Endothelial cell of umbilical vein (primary cell): Measurements from ENCODE around the gene GCGR. TPM values are rescaled to one million over a fixed set of nuclear protein-coding genes. Genes with fewer than 3 reads are reported as not detected.

Experiments
- BruUV-seq: library from RNA; stranded (reverse); fragments of 400-500 nt; replicated peaks from 2 replicates; lab custom pipeline; 2021; lab: Mats Ljungman, UMichigan
- CTCF ChIA-PET: fragments of 300-600, 350-600 bp; sonication (Branson Sonifier 250); formaldehyde crosslinking; loops from one replicate; lab custom pipeline; 2021; ENCODE audit warnings: antibody characterized with exemption, inconsistent platforms; lab: Charles Lee
- POLR2A ChIA-PET: fragments of 300-600, 350-600 bp; sonication (Branson Sonifier 250); formaldehyde crosslinking; loops from one replicate; lab custom pipeline; 2021; ENCODE audit warnings: antibody characterized with exemption, inconsistent platforms; lab: Charles Lee
- DNase-seq: peaks from one replicate; pipeline ENCODE4 v3.0.0-alpha.2; 2011; ENCODE audit warnings: low read depth, low spot score
- FAIRE-seq: peaks from 2 replicates; lab custom pipeline; 2011; peaks lifted over from hg19 to GRCh38; lab: Jason Lieb, UNC
- H2AFZ ChIP-seq: 2 replicates; pipeline ENCODE4 v1.6.0; 2012; ENCODE audit warnings: low read depth, low read length, control low read depth, inconsistent platforms
- H3K27ac ChIP-seq: 2 replicates; pipeline ENCODE4 v1.5.1; 2011; ENCODE audit warnings: low read depth, mild to moderate bottlenecking, control low read depth, low read length, moderate library complexity; ENCODE audit not compliant: insufficient read depth
- H3K27me3 ChIP-seq, 2 experiments: 2 replicates each; pipeline versions ENCODE4 v1.6.0 to v1.6.1; 2011; ENCODE audit warnings: low read length in 2 of 2, mixed read lengths in 1 of 2; ENCODE audit not compliant: control insufficient read depth in 2 of 2, insufficient read depth in 2 of 2
- H3K36me3 ChIP-seq, 2 experiments: 2 replicates in 1 of 2; 3 replicates in 1 of 2; pipeline ENCODE4 v1.5.1; 2011; ENCODE audit warnings: low read length in 2 of 2, mild to moderate bottlenecking in 1 of 2, moderate library complexity in 1 of 2; ENCODE audit not compliant: control insufficient read depth in 2 of 2, insufficient read depth in 2 of 2; ENCODE audit errors: extremely low read depth in 1 of 2
- H3K4me1 ChIP-seq: 3 replicates; pipeline ENCODE4 v1.5.1; 2011; ENCODE audit warnings: mild to moderate bottlenecking, low read length; ENCODE audit not compliant: control insufficient read depth, insufficient read depth; ENCODE audit errors: extremely low read depth
- H3K4me2 ChIP-seq: 2 replicates; pipeline ENCODE4 v1.6.1; 2011; ENCODE audit warnings: low read length, control low read depth, mixed read lengths; ENCODE audit not compliant: insufficient read depth
- H3K4me3 ChIP-seq, 3 experiments: fragments of 200-600 bp in 1 of 3; sonication (generic), shearing (Covaris generic) in 1 of 3; replicated peaks in 1 of 3; 2 replicates each; pipeline ENCODE4 v1.5.1; 2011 to 2016; ENCODE audit warnings: control low read depth in 3 of 3, low read length in 3 of 3, mild to moderate bottlenecking in 2 of 3, inconsistent platforms in 1 of 3, low read depth in 1 of 3, moderate library complexity in 1 of 3; ENCODE audit not compliant: insufficient read depth in 1 of 3
- H3K79me2 ChIP-seq: 2 replicates; pipeline ENCODE4 v1.6.0; 2012; ENCODE audit warnings: low read length, inconsistent platforms; ENCODE audit not compliant: control insufficient read depth, insufficient read depth
- H3K9ac ChIP-seq: replicated peaks from 2 replicates; pipeline ENCODE3; 2011; ENCODE audit warnings: low read length, control low read depth; ENCODE audit not compliant: insufficient read depth; ENCODE audit errors: extremely low read depth
- H3K9me1 ChIP-seq: replicated peaks from 3 replicates; pipeline ENCODE4 v1.6.0; 2011; ENCODE audit warnings: mild to moderate bottlenecking, low read length; ENCODE audit not compliant: control insufficient read depth, insufficient read depth; ENCODE audit errors: extremely low read depth
- H3K9me3 ChIP-seq: replicated peaks from 2 replicates; pipeline ENCODE4 v1.5.1; 2012; ENCODE audit warnings: low read length, inconsistent platforms; ENCODE audit not compliant: control insufficient read depth, insufficient read depth
- H4K20me1 ChIP-seq: replicated peaks from 2 replicates; pipeline ENCODE3; 2011; ENCODE audit warnings: mild to moderate bottlenecking, low read length; ENCODE audit not compliant: control insufficient read depth, insufficient read depth; ENCODE audit errors: extremely low read depth
- CTCF ChIP-seq, 2 donors: IDR thresholded peaks; 1 replicate in 1 of 2; 2 replicates in 1 of 2; pipeline ENCODE4 v1.5.1; 2011; ENCODE audit warnings: low read length in 2 of 2, mild to moderate bottlenecking in 2 of 2, moderate library complexity in 2 of 2, control low read depth in 1 of 2, inconsistent platforms in 1 of 2, low read depth in 1 of 2; ENCODE audit not compliant: insufficient read depth in 1 of 2; ENCODE audit errors: extremely low read depth in 1 of 2
- EZH2 ChIP-seq: IDR thresholded peaks from 2 replicates; pipeline ENCODE4 v1.6.1; 2012; ENCODE audit warnings: borderline replicate concordance, low read depth, mild to moderate bottlenecking, moderate library complexity, low read length, inconsistent platforms; ENCODE audit not compliant: severe bottlenecking
- FOS ChIP-seq: IDR thresholded peaks from 2 replicates; pipeline ENCODE4 v1.6.1; 2011; ENCODE audit warnings: mild to moderate bottlenecking, low read length, moderate library complexity, borderline replicate concordance; ENCODE audit not compliant: insufficient read depth
- GATA2 ChIP-seq: IDR thresholded peaks from 2 replicates; pipeline ENCODE4 v1.7.0; 2011; ENCODE audit warnings: low read depth, mild to moderate bottlenecking, moderate library complexity, mixed read lengths, low read length; ENCODE audit not compliant: insufficient read length, insufficient read depth
- JUN ChIP-seq: IDR thresholded peaks from 2 replicates; pipeline ENCODE4 v1.6.1; 2011; ENCODE audit warnings: borderline replicate concordance, low read depth; ENCODE audit not compliant: insufficient read length, insufficient read depth
- MAX ChIP-seq: IDR thresholded peaks from 2 replicates; pipeline ENCODE4 v1.6.1; 2011; ENCODE audit not compliant: insufficient read depth, insufficient read length
- MYC ChIP-seq: IDR thresholded peaks from one replicate; pipeline ENCODE4 v1.6.1; 2011; ENCODE audit warnings: mild to moderate bottlenecking, low read depth, low read length
- POLR2A ChIP-seq: IDR thresholded peaks from 2 replicates; pipeline ENCODE4 v1.6.1; 2012; ENCODE audit warnings: low read depth, mild to moderate bottlenecking, control low read depth, low read length
- POLR2AphosphoS5 ChIP-seq: IDR thresholded peaks from 2 replicates; pipeline ENCODE4 v1.6.1; 2012; ENCODE audit warnings: low read depth, mild to moderate bottlenecking, control low read depth, low read length, moderate library complexity; ENCODE audit not compliant: insufficient read depth
- dilution Hi-C: fragments of 300-500 bp; cut with MboI; formaldehyde crosslinking; loops from one replicate; pipeline ENCODE4 v1.15.0; 2019; ENCODE audit warnings: low sequenced_read_pairs; ENCODE audit not compliant: extremely low pct_ligation_motif_present
- intact Hi-C: fragments of 100-400 bp; cut with micrococcal nuclease; formaldehyde crosslinking; loops from one replicate; pipeline ENCODE4 v1.10.0; 2022
- polyA plus RNA-seq, 4 experiments: library from polyadenylated mRNA; depleted of rRNA in 3 of 4; stranded (reverse) in 3 of 4; unstranded in 1 of 4; fragments of >200 nt; gene quantifications; 2 replicates each; pipeline versions ENCODE4 v1.2.1 to v1.2.3, GENCODE V29; 2011 to 2012; ENCODE audit warnings: missing spikeins in 1 of 4
- total RNA-seq: library from RNA; stranded (reverse); gene quantifications from 2 replicates; pipeline ENCODE4 v1.2.3, GENCODE V29; 2021

Gene GCGR
- total and polyA plus RNA-seq, 2 donors (not counting 3 experiments of a cell fraction or from before 2014, with no cell fraction given): not detected

GRCh38 chr17:81809556-81809998 lies 5.6 kb downstream of the GCGR start:
- dilution Hi-C loops: no loop called here
- no peaks in the 10 kb centered on the region for H3K9me3 ChIP-seq
- ChIA-PET POLR2A (interaction anchor here (0.6 kb wide), 1 partner anchor 11 kb away, joined by 6 read pairs; no protein-coding TSS in a partner anchor), CTCF (no interaction called here)
- TF ChIP-seq CTCF (IDR thresholded peaks at IDR 0.05; ENCODE audit: extremely low read depth in 1 of 2, insufficient read depth in 1 of 2, low read depth in 1 of 2, low read length in 2 of 2) (no peak), POLR2AphosphoS5 (no peak), MYC (no peak), MAX (no peak), FOS (no peak), POLR2A (no peak), EZH2 (no peak), GATA2 (no peak), JUN (no peak)
- no peak overlapping the region for H3K27ac ChIP-seq
- H3K9ac ChIP-seq: no peak overlapping the region
- FAIRE-seq (no peak), DNase-seq (no peak)
- H3K4me1 ChIP-seq: no peaks in the 10 kb centered on the region
- intact Hi-C loops: no loop called here
- H3K9me1 ChIP-seq: no peaks in the 10 kb centered on the region
- peaks cover 9 to 10% of the 10 kb centered on the region in 2 experiments for H3K27me3 ChIP-seq
- H3K36me3 ChIP-seq: no peaks in the 10 kb centered on the region
- H2AFZ ChIP-seq: no peak overlapping the region
- H3K4me2 ChIP-seq: no peak overlapping the region
- no peaks in the 10 kb centered on the region for H4K20me1 ChIP-seq
- BruUV-seq: no TSS peak
- no peaks in the 10 kb centered on the region for H3K79me2 ChIP-seq
- no peak overlapping the region for H3K4me3 ChIP-seq
